Measurements from ENCODE around the gene CHRNA9. TPM values are rescaled to one million over a fixed set of nuclear protein-coding genes. Genes with fewer than 3 reads are reported as not detected.

CHRNA9 gene
- total RNA-seq, 4 donors from 2014 or later: not detected

DNA sequence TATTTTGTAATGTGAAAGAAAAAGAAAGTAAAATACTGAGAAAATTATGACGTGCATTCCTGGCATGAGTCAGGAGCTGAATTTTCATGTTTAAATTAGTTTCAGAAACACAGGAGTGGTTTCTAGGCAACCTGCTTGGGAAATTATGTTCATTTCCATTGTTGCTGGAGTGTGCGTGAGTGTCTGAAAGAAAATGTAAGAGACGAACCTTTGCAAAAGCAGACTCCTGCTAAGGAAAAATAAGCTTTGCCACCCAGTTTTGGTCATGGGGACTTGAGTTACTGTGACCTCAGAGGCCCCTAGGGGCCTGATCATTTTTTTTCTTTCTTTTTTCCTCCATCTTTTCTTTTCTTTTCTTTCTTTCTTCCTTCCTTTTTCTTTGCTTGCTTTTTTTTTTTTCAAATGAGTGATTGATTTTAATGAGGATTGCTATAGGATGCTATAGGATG, 18.8 kb upstream of the CHRNA9 start:
- no peak for DNase-seq
- intact Hi-C loops (cut with DNase I): no loop called here

DNA sequence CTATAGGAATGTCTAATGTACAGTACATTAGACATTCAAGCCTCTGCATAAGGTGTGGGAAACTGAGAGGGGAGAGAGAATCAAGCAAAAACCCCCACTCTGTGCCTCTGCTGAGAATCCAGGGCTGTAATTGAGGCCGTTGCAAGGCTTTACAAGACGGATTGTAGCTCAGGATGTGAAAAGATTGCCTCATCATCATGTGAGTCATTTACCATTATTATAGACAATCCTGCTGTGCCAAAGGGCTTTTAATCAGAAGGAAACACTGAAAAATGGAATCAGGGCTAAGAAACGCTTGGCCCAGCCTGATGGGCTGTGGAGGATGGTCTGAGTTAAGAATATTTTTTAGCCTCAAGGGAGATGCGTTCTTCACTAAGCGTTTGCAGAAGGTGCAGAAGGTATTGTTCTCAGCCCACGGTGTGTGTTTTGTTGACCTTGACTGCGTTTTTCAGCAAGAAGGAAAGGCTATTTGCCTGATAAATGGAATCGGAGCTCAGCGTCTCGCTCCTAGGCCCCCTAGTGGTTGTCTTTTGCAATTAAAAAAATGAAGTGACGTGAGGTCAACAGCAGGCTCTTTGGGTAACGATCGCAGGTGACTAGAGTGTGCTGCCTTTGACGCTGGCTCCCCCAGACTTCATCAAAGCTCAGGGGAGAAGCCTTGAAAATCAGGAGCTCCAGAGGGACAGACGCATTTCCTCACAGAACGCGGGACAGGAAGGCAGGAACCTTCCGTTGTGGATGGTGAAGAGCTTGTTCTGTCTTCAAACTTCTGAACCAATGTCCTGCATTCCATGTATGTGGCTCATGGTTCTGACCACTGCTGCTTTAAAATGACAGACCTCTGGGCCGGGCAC, 18.1 kb upstream of the CHRNA9 start:
- no peaks in the 10 kb centered on the region for H3K9me3 ChIP-seq
- no peak for DNase-seq
- H3K4me3 ChIP-seq: peak overlapping the region; percentile 19 to 63 (median 32)
- no peaks in the 10 kb centered on the region for H3K27me3 ChIP-seq
- H3K36me3 ChIP-seq: no peaks in the 10 kb centered on the region
- H3K27ac ChIP-seq: peak overlapping the region; percentile 79 to 90 (median 83)
- peaks cover 4 to 40% (median 15%) of the 10 kb centered on the region in 3 donors for H3K4me1 ChIP-seq
- intact Hi-C loops (cut with DNase I): no loop called here
- WGBS, 2 donors: 2 to 4% methylated on average over 17 to 18 of the region's 19 CpGs
- no peak for TF ChIP-seq POLR2A (IDR thresholded peaks at IDR 0.05)
- TF ChIP-seq, protein P1, sequence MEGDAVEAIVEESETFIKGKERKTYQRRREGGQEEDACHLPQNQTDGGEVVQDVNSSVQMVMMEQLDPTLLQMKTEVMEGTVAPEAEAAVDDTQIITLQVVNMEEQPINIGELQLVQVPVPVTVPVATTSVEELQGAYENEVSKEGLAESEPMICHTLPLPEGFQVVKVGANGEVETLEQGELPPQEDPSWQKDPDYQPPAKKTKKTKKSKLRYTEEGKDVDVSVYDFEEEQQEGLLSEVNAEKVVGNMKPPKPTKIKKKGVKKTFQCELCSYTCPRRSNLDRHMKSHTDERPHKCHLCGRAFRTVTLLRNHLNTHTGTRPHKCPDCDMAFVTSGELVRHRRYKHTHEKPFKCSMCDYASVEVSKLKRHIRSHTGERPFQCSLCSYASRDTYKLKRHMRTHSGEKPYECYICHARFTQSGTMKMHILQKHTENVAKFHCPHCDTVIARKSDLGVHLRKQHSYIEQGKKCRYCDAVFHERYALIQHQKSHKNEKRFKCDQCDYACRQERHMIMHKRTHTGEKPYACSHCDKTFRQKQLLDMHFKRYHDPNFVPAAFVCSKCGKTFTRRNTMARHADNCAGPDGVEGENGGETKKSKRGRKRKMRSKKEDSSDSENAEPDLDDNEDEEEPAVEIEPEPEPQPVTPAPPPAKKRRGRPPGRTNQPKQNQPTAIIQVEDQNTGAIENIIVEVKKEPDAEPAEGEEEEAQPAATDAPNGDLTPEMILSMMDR (IDR thresholded peaks at IDR 0.05): peak; percentile 78 to 91 (median 84)

More for the DNA sequence above, 18.8 kb upstream of the CHRNA9 start:
- 0 to 2% methylated on average over 3 of the region's 3 CpGs for WGBS, 2 donors
- H3K4me3 ChIP-seq: peak overlapping the region; percentile 19 to 63 (median 32)
- H3K36me3 ChIP-seq: no peaks in the 10 kb centered on the region
- peak overlapping the region; percentile 79 to 90 (median 83) for H3K27ac ChIP-seq
- H3K27me3 ChIP-seq: no peaks in the 10 kb centered on the region
- no peaks in the 10 kb centered on the region for H3K9me3 ChIP-seq
- peaks cover 8 to 42% (median 16%) of the 10 kb centered on the region in 3 donors for H3K4me1 ChIP-seq
- TF ChIP-seq, protein P1 (IDR thresholded peaks at IDR 0.05): no peak
- no peak for TF ChIP-seq POLR2A (IDR thresholded peaks at IDR 0.05)

DNA sequence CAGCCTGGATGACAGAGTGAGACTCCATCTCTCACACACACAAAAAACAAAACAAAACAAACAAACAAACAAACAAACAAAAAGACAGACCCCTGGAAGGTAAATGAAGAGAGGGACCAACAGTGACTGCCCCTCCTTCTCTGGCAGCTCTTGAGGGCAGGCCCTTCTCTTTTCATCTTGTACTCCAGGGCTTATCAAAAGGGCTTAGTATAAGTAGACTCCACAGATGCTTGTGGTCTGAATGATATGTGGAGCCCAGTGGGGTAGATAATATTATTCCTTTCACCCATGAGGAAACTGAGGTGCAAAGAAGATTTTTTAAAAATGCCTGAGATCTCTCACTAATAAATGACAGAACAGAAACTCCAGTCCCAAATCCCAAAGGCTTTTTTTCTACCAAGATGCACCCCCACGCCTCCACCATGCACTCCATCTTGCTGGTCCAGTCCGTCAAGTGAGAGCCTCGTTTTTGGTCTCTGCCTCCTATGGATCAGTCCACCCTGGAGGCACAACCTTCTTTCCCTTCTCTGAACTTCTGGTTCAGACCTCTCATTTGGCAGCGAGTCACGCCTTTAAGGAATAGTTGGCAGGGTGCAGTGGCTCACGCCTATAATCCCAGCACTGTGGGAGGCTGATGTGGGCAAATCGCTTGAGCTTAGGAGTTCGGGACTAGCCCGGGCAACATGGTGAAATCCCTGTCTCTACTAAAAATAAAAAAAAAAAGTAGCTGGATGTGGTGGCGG, 17.0 kb upstream of the CHRNA9 start:
- WGBS, 2 donors: 47 to 65% methylated on average over 5 to 10 of the region's 10 CpGs
- Histone ChIP-seq H3K36me3 (no peaks in the 10 kb centered on the region), H3K9me3 (no peaks in the 10 kb centered on the region), H3K27ac (no peak overlapping the region), H3K27me3 (no peaks in the 10 kb centered on the region), H3K4me1 (peaks cover 0 to 33% (median 13%) of the 10 kb centered on the region in 3 donors), H3K4me3 (no peak overlapping the region)
- DNase-seq: no peak
- intact Hi-C loops (cut with DNase I): no loop called here
- TF ChIP-seq, protein P1 (IDR thresholded peaks at IDR 0.05): no peak
- no peak for TF ChIP-seq POLR2A (IDR thresholded peaks at IDR 0.05)

DNA sequence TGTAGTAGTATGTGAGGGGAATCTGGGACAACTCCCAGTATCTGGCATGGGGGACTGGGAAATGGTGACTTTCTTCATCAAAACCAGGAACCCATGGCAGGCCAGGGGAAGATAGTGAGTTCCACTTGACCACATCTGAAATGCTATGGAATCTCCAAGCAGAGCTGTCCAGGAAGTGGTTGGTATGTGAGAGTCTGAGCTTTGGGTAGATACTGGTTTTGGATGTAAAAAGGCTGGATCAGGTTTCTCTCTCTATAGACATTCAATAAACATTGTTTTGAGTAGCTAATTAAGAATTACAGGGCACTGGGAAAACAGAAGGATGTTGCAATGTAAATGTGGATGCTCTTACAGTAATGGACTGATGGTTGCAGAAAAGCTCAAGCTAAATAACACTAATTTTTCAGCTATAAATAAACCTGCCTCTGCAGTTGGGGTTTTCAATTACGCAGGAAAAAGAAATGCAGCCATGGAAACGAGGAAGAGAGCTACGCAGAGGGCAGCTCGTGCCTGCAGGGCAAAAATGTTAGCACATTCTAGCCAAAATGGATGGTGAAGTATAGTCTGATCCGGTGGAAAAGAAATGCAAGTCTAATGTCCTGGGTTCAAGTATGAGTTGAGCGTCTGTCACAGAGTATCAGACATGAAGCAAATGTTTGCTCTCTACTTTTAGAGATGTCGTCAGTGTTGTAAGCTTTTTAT, 13.4 kb upstream of the CHRNA9 start:
- Histone ChIP-seq H3K4me1 (peaks cover 0 to 24% (median 8%) of the 10 kb centered on the region in 3 donors), H3K36me3 (no peaks in the 10 kb centered on the region), H3K4me3 (no peak overlapping the region), H3K27me3 (no peaks in the 10 kb centered on the region), H3K27ac (no peak overlapping the region), H3K9me3 (no peaks in the 10 kb centered on the region)
- intact Hi-C loops (cut with DNase I): no loop called here
- TF ChIP-seq POLR2A (IDR thresholded peaks at IDR 0.05): no peak
- TF ChIP-seq, protein P1 (IDR thresholded peaks at IDR 0.05): no peak
- WGBS, 2 donors: 26 to 36% methylated on average over 7 of the region's 7 CpGs
- DNase-seq: no peak
